Measurements from ENCODE around the gene USF3. TPM values are rescaled to one million over a fixed set of nuclear protein-coding genes. Genes with fewer than 3 reads are reported as not detected.
"Not testable (repeated sequence)": the region's sequence is repeated elsewhere in the genome, so short reads cannot be mapped to it uniquely, and the experiment has no call there.

The USF3 gene
- total RNA-seq, 1 donor from 2014 or later, result 23.7 TPM

DNA sequence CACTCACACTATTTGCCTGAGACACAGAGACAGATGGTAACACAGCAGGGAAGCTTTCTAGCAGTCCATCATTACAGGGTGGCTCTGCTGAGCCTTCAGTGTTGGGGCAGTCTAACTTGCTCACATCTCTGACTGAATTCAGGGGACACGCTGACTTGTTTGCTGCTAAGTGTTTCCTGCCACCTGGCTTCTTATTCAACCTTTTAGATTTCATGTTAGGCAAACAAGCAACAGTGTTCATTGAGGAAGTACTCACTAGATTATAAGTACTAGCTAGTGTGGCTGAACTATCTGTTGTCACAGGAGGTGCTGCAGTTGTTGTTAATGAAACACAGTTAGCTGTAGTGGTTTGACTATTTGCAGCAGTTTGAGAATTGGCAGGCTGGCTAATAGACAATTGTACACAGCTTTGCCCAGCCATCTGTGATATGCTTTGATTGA lies 37.3 kb downstream of the USF3 start:
- peak; percentile 67 for DNase-seq (ENCODE audit: low read depth)

DNA sequence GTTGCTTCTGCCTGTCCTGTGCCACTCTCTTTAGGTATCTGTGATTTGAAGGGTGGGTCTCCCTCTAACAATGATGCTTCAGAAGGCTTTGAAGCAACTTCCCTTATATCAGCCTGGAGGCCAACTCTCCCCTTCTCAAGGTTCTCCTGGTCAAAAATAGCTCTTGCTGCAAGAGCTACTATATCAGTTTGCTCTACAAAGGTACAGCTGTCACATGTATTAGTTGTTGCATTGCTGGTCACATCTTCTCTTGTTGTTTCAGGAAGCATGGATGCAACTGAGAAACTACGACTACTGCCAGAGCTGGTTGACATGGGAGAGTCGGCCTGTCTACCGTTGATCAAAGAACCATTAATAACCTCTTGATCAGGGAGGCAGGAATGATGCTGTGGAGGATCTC lies 38.3 kb downstream of the USF3 start:
- DNase-seq (ENCODE audit: low read depth), result peak; percentile 35

DNA sequence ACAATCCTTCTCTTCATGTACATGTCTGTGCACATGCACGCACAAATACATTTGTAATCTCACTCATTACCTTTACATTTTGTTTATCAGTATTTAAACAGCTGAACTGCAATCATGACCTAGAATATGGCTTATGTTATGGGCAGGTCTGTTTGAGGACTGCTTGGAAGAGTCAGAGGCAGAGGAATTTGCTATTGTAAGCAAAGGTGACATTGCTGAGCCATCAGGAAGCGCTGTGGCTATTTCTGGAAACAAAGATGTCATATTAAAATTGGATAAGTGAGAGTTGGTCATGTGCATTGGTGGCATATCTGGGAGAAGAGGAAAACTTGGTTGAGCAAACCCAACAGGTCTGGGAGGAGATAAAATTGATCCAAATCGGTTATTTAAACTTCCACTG lies 41.6 kb downstream of the USF3 start:
- DNase-seq (ENCODE audit: low read depth), result peak; percentile 23

DNA sequence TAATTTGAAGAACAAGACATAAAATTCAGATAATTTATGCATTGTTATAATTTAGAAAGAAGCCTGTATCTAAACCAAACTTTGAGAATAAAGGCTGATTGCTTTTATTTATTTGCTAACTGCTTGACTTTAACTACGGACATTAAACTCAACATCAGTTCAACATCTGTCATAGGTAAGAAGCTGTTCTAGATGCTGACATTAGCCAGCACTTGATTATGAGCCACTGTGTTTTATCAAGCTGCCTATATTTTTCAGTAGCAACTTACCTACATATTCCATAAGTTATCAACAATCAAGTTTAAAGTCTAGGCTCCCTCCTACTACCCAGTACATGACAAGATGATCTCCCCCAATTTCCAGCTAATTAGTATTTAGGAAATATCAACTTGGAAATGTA lies 42.1 kb downstream of the USF3 start:
- DNase-seq (ENCODE audit: low read depth), result no peak

- DNase-seq (ENCODE audit: low read depth), result no peak
Observed at GRCh38 chr3:113649174-113649845, 47.1 kb downstream of the USF3 start.

- DNase-seq (ENCODE audit: low read depth), result no peak
Observed at GRCh38 chr3:113648524-113648923, 47.9 kb downstream of the USF3 start.

GRCh38 chr3:113643583-113643982 lies 52.9 kb downstream of the USF3 start:
- no peak for DNase-seq (ENCODE audit: low read depth)

DNA sequence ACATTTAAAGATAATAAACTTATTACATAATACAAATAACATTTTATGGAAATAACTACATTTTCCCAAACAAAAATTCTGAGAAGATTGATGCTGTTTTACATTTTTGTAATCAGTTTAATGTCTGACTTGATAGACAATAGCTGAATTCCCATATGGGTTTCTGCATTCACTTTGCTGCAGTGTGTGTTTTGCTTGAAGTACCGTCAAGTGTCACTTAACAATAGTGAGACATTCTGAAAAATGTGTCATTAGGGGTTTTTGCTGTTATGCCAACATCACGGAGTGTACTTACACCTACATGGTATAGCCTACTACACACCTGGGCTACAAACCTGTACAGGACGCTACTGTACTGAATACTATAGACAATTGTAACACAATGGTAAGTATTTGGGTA lies 57.5 kb downstream of the USF3 start:
- no peak for DNase-seq (ENCODE audit: low read depth)

DNA sequence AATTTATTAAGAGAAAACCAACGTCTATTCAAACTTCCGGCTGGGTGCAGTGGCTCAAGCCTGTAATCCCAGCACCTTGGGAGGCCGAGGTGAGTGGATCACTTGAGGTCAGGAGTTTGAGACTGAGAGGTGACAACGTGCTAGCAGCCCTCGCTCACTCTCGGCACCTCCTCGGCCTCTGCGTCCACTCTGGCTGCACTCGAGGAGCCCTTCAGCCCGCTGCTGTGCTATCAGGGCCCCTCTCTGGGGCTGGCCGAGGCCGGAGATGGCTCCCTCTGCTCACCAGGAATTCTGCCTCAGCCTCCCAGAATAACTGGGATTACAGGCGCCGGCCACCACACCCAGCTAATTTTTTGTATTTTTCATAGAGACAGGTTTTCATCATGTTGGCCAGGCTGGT lies 58.7 kb downstream of the USF3 start:
- DNase-seq (ENCODE audit: low read depth), result no peak

- DNase-seq (ENCODE audit: low read depth), result not testable (repeated sequence)
Observed at GRCh38 chr3:113636034-113636433, 60.4 kb downstream of the USF3 start.

GRCh38 chr3:113634782-113635474 lies 61.5 kb downstream of the USF3 start:
- no peak for DNase-seq (ENCODE audit: low read depth)

- DNase-seq (ENCODE audit: low read depth), result no peak
Observed at GRCh38 chr3:113631573-113631972, 64.9 kb downstream of the USF3 start.

DNA sequence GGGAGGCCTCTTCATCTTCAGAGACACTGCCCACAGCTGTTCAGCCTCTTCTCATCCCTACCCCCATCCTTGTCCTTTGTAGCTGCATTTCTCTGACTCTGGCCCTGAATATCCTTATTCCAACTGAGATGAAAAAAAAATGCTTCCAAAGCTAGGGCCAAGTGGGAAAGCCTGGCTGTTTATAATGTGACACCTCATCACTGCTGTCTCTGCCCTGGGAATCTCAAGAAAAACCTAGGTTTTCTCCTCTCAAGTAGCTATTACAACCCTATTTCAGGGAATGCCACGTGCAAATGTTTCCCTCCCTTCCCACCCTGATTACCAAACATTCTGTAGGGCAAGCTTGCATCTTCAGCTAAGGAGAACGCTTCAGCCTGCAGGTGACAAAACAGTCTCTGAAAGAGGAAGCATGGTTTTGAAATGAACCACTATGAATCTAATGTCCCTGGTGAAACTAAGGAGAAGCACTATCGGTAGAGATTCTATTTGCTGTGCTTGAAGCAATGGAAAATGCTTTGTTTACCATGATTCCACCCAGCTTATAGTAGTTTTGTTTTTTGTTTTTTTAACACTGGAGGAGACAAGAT lies 65.4 kb downstream of the USF3 start:
- DNase-seq (ENCODE audit: low read depth), result no peak

GRCh38 chr3:113629584-113630421 lies 66.6 kb downstream of the USF3 start:
- DNase-seq (ENCODE audit: low read depth), result peak; percentile 47

DNA sequence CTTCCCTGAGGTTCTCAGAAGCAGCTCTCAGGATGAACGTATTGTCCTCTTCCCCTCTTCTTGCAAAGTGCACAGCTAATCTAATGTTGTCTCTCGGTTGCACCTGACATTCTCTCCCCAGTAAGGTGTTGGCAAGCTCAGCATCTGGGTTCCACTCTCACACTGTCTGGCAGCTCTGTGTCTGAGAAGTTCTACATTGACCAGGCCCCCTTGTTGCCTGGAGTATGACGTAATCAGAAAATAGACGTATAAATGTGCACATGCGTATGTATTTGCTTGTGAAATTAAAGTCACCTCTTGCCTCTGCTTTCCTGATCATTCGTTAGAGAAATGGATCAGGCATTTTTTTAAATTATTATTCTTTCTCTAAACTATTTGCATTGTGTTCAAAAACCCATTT lies 67.7 kb downstream of the USF3 start:
- no peak for DNase-seq (ENCODE audit: low read depth)

DNA sequence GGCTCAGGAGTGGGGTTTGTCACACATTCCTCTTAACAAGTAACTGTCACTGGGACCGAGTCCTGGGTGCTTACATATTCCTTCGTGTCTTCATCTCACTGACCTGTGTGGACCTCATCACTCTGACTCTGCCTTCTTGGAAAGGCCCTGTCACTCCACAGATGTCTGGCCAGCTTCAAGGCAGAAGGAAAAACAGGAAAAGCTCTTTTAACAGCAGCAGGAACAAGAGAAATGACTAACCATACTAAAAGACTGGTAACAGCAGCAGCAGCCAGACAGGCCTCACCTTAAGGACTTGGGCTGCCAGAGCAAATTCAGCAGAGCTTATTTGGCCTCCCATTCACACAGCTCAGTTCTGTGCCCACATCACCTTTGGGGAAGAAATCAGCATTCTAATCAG lies 68.1 kb downstream of the USF3 start:
- DNase-seq (ENCODE audit: low read depth), result no peak

GRCh38 chr3:113626503-113627371 lies 69.7 kb downstream of the USF3 start:
- peak; percentile 68 for DNase-seq (ENCODE audit: low read depth)

DNA sequence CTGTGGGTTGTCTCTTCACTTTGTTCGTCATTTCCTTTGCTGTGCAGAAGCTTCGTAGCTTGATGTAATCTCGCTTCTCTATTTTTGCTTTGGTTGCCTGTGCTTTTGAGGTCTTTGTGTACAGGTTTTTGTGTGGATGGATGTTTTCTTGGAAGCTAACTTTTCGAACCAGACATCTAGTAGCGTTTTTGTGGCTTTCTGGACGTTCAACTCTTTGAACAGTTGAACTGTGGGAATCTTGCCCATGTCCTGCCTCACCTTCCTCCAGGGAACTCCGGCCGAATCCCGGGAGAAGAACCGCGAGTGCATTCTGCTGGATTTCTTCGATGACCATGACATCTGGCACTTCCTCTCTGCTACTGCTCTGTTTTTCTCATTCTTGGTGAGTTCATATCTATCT lies 70.6 kb downstream of the USF3 start:
- no peak for DNase-seq (ENCODE audit: low read depth)

DNA sequence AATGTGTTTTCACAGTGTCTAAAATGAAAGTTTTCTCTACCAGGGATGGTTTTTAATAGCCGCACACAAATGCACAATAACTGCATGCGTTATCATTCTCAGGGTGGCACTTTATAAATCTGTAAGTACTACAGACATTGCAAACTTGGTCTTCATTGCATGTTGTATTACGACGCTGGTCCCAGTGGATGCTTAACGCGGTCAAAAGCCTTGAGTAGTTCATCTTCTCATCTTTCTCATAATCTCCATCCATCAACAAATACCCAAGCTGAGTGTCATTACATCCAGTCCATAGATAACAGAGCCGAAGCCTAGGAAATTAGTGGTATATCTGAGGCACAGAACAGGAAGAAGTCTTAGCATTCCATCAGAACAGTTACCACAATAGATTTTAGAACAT lies 72.6 kb downstream of the USF3 start:
- no peak for DNase-seq (ENCODE audit: low read depth)

GRCh38 chr3:113623324-113623723 lies 73.1 kb downstream of the USF3 start:
- DNase-seq (ENCODE audit: low read depth), result no peak

DNA sequence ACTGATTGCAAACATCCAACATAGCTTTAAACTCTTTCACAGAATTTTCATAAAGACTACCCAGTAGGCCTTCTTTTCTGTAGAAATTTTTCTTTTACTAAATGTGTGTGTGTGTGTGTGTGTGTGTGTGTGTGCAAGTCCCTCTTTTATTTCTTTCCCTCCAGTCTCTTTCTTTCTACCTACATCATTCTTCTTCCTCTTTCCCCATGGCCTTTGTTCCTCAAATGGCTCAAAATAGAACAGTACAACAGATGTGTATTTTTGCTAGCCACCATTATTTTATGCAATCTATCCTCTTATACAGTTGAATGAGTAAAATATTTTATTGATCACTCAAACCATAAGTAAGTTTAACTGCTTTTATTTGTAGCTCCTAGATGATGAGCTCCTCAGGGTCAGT lies 76.4 kb downstream of the USF3 start:
- no peak for DNase-seq (ENCODE audit: low read depth)
